Adrenal gland (tissue), 5 donors: ENCODE data around the gene NEUROD1.

Source experiments
- POLR2A ChIP-seq, 2 donors: fragments of 450-650 bp; IDR thresholded peaks; one replicate each; pipeline ENCODE4 v1.6.1; 2017; ENCODE audit warnings: antibody characterized with exemption in 2 of 2, mild to moderate bottlenecking in 2 of 2, moderate library complexity in 1 of 2
- TF ChIP-seq, protein P1 (sequence below), 6 experiments: fragments of 450-650 bp in 4 of 6; fragments of 200-600 bp in 2 of 6; sonication (generic) in 1 of 6; IDR thresholded peaks; 1 replicate in 5 of 6; 2 replicates in 1 of 6; pipeline versions ENCODE4 v1.5.1 to v1.8.0; 2016 to 2021; ENCODE audit warnings: antibody characterized with exemption in 6 of 6, mild to moderate bottlenecking in 2 of 6, moderate library complexity in 1 of 6
- donor health status: DM: no; HTN: no; CAD: no.

DNA sequence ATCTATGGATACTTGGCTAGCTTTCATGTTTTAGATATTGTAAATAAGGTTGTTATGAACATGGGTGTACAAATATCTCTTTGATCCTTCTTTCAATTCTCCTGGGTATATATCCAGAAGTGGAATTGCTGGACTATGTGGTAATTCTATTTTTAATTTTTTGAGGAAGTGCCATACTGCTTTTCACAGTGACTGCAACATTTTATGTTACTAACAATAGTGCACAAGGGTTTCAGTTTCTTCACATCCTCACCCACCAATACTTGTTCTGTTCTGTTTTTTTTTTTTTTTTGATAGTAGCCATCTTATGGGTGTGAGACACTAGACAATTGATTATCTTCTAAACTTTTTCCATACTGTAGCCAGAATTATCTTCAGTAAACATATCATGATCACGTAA, 17.3 kb upstream of the NEUROD1 start:
- TF ChIP-seq, protein P1, sequence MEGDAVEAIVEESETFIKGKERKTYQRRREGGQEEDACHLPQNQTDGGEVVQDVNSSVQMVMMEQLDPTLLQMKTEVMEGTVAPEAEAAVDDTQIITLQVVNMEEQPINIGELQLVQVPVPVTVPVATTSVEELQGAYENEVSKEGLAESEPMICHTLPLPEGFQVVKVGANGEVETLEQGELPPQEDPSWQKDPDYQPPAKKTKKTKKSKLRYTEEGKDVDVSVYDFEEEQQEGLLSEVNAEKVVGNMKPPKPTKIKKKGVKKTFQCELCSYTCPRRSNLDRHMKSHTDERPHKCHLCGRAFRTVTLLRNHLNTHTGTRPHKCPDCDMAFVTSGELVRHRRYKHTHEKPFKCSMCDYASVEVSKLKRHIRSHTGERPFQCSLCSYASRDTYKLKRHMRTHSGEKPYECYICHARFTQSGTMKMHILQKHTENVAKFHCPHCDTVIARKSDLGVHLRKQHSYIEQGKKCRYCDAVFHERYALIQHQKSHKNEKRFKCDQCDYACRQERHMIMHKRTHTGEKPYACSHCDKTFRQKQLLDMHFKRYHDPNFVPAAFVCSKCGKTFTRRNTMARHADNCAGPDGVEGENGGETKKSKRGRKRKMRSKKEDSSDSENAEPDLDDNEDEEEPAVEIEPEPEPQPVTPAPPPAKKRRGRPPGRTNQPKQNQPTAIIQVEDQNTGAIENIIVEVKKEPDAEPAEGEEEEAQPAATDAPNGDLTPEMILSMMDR (IDR thresholded peaks at IDR 0.05): no peak
- no peak for TF ChIP-seq POLR2A (IDR thresholded peaks at IDR 0.05)
